Measurements from ENCODE around the gene MPV17L.
"Not testable (repeated sequence)": the region's sequence is repeated elsewhere in the genome, so short reads cannot be mapped to it uniquely, and the experiment has no call there.

The MPV17L gene

DNA sequence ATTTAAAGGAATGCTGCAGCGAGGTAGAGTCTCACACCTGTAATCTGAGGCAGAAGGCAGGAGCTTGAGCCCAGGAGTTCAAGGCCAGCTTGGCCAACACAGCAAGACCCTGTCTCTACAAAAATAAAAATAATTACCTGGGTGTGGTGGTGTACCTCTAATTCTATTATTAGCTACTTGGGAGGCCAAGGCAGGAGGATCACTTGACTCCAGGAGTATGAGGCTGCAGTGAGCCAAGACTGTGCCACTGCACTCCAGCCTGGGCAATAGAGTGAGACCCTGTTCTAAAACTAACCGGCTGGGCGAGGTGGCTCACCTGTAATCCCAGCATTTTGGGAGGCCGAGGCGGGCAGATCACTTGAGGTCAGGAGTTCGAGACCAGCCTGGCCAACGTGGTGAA lies 57.7 kb downstream of the MPV17L start:
- not testable (repeated sequence) for DNase-seq

DNA sequence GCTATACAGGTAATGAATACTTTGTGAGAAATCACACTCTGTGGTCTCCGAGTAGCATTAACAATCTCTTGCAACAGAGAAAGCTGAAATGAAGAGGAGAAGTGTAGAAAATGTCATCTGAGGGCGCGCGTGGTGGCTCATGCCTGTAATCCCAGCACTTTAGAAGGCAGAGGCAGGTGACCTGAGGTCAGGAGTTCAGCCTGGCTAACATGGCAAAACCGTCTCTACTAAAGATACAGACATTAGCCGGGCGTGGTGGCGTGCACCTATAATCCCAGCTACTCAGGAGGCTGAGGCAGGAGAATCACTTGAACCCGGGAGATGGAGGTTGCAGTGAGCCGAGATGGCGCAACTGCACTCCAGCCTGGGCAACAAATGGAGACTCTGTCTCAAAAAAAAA lies 59.4 kb downstream of the MPV17L start:
- not testable (repeated sequence) for DNase-seq

DNA sequence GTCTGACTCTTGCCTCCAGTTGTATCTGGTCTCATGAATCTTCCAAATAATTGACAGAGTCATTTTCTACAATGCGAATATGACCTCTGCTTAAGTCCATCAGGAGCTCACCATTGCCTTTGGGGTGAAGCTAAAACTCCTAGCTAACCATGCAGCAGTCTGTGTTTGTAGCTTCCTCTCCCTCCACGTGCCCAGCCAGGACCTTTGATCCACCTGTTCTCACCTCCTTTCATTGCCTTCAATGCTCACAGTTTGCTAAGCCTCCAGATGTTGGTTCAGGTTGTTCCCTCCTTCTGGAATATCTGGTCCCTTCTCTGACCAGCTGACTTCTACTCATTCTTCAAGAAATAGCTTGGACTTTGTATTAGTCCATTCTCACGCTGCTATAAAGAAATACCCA lies 61.8 kb downstream of the MPV17L start:
- no peak for DNase-seq

DNA sequence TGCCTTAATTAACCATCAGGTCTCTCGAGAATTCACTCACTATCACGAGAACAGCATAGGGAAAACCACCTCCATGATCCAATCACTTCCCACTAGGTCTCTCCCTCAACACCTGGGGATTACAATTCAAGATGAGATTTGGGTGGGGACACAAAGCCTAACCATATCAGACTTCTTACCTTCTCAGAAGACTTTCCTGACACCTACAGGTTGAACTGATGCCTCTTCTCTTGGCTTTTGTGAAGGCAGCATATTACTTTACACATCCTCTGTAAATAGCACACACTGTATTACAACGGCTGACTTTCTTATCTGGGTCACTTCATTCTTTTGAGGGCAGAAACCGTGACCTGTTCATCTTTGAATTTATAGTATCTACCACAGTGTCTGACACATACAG lies 62.4 kb downstream of the MPV17L start:
- no peak for DNase-seq

DNA sequence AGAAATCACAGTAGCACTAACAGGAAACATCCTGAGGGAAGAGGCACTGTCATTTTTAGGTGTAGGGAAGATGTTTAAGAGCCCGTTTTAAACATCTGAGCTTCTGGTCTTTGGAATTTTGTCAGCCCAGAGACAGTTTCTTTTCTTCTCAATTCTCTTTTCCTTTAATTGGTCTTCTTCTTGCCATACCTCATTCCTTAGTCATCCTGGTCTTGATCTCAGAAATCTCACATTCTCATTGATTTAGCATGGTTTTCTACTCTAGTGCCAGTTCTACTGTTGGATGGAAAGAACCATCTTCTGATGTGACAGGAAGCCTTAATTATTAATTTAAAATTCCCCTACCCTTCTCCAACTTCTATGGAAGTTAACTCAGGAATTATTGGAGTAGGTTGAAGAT lies 64.2 kb downstream of the MPV17L start:
- DNase-seq: no peak

DNA sequence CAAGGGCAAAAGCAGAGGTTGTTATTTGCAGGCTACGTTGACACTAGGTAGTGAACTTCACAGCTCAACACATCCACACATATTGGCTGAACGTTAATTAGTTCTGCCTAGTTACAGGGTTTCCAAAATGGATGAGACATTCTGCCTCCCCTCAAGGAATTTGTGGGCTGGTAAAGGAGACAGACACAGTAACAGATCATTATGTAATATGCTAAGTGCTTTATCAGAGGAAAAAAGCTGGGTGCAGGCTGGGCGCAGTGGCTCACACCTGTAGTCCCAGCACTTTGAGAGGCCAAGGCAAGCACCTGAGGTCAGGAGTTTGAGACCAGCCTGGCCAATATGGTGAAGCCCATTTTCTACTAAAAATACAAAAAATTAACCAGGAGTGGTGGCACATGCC lies 65.0 kb downstream of the MPV17L start:
- no peak for DNase-seq

DNA sequence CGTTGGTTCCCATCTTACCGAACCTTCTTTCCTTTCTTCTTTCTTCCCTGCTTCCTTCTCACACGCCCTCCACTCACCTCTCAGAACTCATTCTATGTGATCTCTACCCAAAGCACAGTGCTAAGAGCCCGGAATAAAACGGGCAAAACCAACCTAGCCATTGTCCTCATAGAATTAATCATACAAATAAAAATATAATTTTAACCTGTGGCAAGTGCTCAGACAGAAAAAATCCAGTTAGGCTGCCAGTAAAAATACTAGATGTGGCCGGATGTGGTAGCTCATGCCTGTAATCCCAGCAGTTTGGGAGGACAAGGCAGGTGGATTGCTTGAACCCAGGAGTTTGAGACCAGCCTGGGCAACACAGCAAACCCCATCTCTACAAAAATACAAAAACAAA lies 65.8 kb downstream of the MPV17L start:
- DNase-seq: no peak

All from stimulated activated CD8-positive, alpha-beta memory T cell treated with anti-CD3 and anti-CD28 coated beads, Interleukin-4, amount 100 ng/mL, for 48 hours (primary cell).